Glomerular visceral epithelial cell (primary cell): Measurements from ENCODE around the gene CDC26.
"Not testable (repeated sequence)": the region's sequence is repeated elsewhere in the genome, so short reads cannot be mapped to it uniquely, and the experiment has no call there.

Experiments used
- DNase-seq: peaks from one replicate; pipeline ENCODE4 v3.0.0-alpha.2; 2016; ENCODE audit errors: extremely low spot score

CDC26 gene

GRCh38 chr9:113238859-113239232 is 36.5 kb downstream of the CDC26 start:
- DNase-seq, result no peak

- no peak for DNase-seq
Measured at GRCh38 chr9:113238202-113238858, 37.0 kb downstream of the CDC26 start.

GRCh38 chr9:113237026-113237425 is 38.3 kb downstream of the CDC26 start:
- no peak for DNase-seq

GRCh38 chr9:113235701-113236255 is 39.6 kb downstream of the CDC26 start:
- DNase-seq, result not testable (repeated sequence)

- DNase-seq, result no peak
Measured at GRCh38 chr9:113231701-113232100, 43.7 kb downstream of the CDC26 start.

- DNase-seq, result no peak
Measured at GRCh38 chr9:113228130-113228665, 47.2 kb downstream of the CDC26 start.

GRCh38 chr9:113227436-113227835 is 47.9 kb downstream of the CDC26 start:
- DNase-seq, result no peak

GRCh38 chr9:113223963-113224362 is 51.4 kb downstream of the CDC26 start:
- no peak for DNase-seq

GRCh38 chr9:113222482-113222841 is 52.9 kb downstream of the CDC26 start:
- peak; percentile 13 for DNase-seq

- no peak for DNase-seq
Measured at GRCh38 chr9:113221800-113222481, 53.4 kb downstream of the CDC26 start.

- peak; percentile 98 for DNase-seq
Measured at GRCh38 chr9:113221003-113221799, 54.2 kb downstream of the CDC26 start, which contains the start of the genes FKBP15 and SLC31A1. Gene FKBP15 (minus strand): TSS chr9:113221277. CDS start chr9:113221243, 34 bp downstream. Gene SLC31A1 (plus strand): TSS chr9:113221544. CDS start chr9:113256149, 34,605 bp downstream.

GRCh38 chr9:113220467-113221002 is 54.8 kb downstream of the CDC26 start:
- no peak for DNase-seq

- DNase-seq, result peak; percentile 56
Measured at GRCh38 chr9:113219969-113220368, 55.4 kb downstream of the CDC26 start.

GRCh38 chr9:113219186-113219936 is 56.0 kb downstream of the CDC26 start:
- no peak for DNase-seq
